NCI-H748 (cell line): Measurements from ENCODE around the gene RDM1.

ENCODE experiments used
- DNase-seq: peaks from one replicate; lab custom pipeline; 2025; ENCODE audit not compliant: unreplicated experiment; lab: John Stamatoyannopoulos, UW

The RDM1 gene

DNA sequence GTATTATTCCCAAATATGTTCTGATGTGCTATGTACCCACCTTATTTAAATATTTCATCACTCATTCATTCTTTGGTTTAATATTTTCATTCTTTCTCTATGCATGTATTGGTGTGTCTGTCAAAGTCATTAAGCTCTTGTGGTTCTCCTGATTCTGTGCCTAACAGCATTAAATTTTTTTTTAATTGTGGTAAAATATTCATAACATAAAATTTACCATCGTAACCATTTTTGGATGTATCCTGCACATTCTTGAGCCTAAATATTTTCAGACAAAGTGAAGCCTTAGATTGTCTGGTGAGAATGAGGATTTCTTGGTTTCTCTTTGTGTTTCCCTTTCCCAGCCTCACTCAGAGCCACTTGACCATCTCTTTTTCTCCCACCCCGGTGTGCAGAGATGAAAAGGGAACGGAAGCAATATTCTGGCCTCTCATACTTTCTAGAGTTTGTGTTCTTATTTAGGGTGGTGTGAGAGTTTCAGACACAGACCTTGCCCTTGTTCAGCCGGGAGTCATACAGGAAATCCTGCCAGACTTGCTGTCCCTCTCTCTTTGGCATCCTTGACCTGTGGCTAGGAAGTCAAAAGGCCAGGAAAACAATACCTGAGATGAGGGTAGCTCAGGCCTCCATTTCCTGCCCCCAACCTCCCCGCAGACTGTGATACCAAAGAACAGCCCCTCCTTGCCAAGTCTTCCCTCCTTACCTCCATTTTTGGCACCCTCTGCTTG lies 55.3 kb downstream of the RDM1 start:
- no peak for DNase-seq

DNA sequence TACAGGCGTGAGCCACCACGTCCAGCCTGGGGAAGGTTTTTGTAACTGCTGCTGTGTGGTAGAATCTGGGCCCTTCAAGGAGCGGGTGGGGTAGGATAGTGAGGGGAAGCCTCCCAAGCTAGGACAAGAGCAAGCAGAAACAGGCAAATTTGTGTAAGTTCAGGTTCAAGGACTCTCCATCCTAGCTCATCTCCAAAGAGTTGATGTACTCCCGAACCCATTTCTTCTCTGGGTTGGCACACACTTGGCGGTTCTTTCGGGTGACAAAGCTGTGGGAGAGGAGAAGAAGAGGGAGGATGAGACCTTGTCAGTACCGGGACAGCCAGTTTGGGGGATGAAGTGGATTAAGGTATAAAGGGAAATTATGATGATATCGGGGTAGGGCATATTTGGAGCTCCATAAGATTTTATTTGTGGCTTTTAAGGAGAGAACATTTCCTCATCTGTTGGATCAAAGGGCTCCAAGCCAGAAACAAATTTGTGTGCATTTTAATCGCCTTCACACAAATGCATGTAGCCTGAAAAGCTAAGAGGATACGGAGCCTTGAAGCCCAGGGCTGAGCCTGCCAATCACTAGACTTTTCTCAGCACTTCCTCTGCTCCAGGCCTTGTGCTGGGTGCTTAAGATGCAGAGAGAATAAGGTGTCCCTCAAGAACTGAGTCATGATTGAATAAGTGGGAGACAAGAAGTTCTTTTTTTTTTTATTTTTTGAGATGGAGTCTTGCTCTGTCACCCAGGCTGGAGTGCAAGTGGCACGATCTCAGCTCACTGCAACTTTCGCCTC lies 58.2 kb downstream of the RDM1 start:
- DNase-seq = no peak

DNA sequence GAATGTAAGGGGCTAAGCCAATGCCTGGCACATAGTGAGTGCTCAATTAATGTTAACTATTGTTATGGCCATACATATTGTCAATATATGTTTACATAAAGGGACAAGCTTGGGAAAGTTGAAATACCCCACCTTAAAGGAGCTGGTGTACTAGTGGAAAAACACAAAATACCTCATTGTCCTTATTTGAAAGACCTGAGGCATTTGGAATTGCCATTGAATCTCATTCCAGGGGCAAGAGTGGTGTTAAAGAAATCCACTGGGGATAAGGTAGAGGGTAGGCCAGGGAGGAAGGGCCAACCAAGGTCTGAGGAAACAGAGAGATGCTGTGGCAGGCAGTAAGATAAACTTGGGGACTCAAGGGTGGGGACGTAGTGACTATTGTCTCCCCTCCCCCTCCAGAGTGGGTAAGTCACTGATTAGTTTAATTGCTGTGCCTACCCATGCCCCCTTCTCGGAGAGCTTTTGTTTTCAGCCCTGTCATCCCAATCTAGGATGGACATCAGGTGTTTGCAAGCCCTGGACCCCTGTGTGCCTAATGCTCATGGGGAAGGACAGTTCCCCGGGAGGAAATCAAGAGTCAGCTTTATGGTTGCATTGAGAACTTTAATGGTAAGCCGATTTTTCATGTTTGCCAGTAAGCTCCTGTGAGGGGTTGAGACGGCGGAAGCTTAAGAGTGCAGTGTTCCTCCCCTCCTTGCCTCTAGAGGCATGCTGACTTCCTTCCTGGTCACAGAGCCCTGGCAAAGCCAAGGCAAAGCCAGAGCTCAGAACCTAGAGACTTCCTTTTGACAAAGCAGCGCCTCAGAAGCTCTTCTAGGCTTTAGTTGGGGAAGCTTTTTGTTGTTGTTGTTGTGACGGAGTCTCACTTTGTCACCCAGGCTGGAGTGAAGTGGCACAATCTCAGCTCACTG lies 59.4 kb downstream of the RDM1 start:
- DNase-seq = no peak

DNA sequence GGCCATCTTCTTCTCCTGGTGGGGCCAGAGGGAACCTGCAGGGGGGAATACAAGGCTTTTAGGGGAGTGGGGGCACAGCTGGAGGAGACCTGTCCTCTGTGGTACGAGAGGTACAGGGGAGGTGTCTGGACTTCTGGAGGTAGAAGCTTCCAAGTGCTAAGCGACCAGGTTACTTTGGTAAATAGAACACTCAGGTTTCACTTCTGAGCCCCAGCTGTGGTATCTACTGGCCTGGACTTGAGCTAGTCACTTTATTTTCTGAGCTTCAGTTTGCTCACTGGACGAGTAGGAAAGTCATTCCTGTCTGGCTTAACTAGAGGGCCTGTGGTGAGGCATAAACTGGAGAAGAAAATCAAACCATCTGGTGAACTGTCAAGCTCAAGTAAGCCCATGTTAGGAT lies 61.8 kb downstream of the RDM1 start, which contains the start of gene HEATR9:
Gene HEATR9 (minus strand): TSS at position 155 of the 400 bp plus-strand sequence. CDS start 149 bp downstream, at position 6.
- DNase-seq = no peak
